CD4-positive, alpha-beta T cell treated with Interleukin-15 for 1 hour (primary cell): ENCODE data around the gene C2orf69.

Source experiments
- DNase-seq: peaks from one replicate; pipeline ENCODE4 v3.0.0-alpha.2; 2020

Gene C2orf69

GRCh38 chr2:199973703-199974102, 62.6 kb downstream of the C2orf69 start:
- no peak for DNase-seq

GRCh38 chr2:199975273-199975895, 64.3 kb downstream of the C2orf69 start:
- DNase-seq, result no peak
